Mesenchymal stem cell (in vitro differentiated cells and primary cell): Measurements from ENCODE around the gene SATB1.

ENCODE experiments used
- DNase-seq: peaks from one replicate; pipeline ENCODE4 v3.0.0-alpha.2; 2013
- H2AFZ ChIP-seq: one replicate; pipeline ENCODE4 v1.6.1; 2013; ENCODE audit warnings: low read depth, mild to moderate bottlenecking, control low read depth, inconsistent platforms, low read length, moderate library complexity
- H2AK5ac ChIP-seq: 2 replicates; pipeline ENCODE4 v1.6.1; 2013; ENCODE audit warnings: low read length, moderate library complexity, mild to moderate bottlenecking, inconsistent platforms; ENCODE audit not compliant: severe bottlenecking
- H2BK120ac ChIP-seq: one replicate; pipeline ENCODE4 v1.6.1; 2013; ENCODE audit warnings: low read depth, mild to moderate bottlenecking, inconsistent platforms, low read length, moderate library complexity
- H2BK12ac ChIP-seq, 2 experiments: one replicate each; pipeline ENCODE4 v1.6.1; 2013; ENCODE audit warnings: inconsistent platforms in 2 of 2, low read length in 2 of 2, mild to moderate bottlenecking in 2 of 2, moderate library complexity in 2 of 2, control low read depth in 1 of 2
- H2BK15ac ChIP-seq: one replicate; pipeline ENCODE4 v1.6.1; 2013; ENCODE audit warnings: mild to moderate bottlenecking, low read depth, inconsistent platforms; ENCODE audit not compliant: poor library complexity, severe bottlenecking
- H2BK5ac ChIP-seq: 2 replicates; pipeline ENCODE4 v1.6.1; 2013; ENCODE audit warnings: low read depth, mild to moderate bottlenecking, low read length, control low read depth, inconsistent platforms; ENCODE audit not compliant: poor library complexity, severe bottlenecking
- H3K14ac ChIP-seq, 2 experiments: one replicate each; pipeline ENCODE4 v1.6.1; 2013; ENCODE audit warnings: inconsistent platforms in 2 of 2, low read length in 2 of 2, control low read depth in 1 of 2, mild to moderate bottlenecking in 1 of 2, moderate library complexity in 1 of 2
- H3K18ac ChIP-seq, 2 experiments: one replicate each; pipeline ENCODE4 v1.6.1; 2013; ENCODE audit warnings: inconsistent platforms in 2 of 2, low read length in 2 of 2, control low read depth in 1 of 2, low read depth in 1 of 2, mild to moderate bottlenecking in 1 of 2
- H3K23ac ChIP-seq, 2 experiments: one replicate each; pipeline ENCODE4 v1.6.1; 2013; ENCODE audit warnings: inconsistent platforms in 2 of 2, low read length in 2 of 2, mild to moderate bottlenecking in 2 of 2, moderate library complexity in 2 of 2, control low read depth in 1 of 2
- H3K27ac ChIP-seq: 2 replicates; pipeline ENCODE4 v1.5.1; 2013; ENCODE audit warnings: mild to moderate bottlenecking, moderate library complexity, low read length, control low read depth, inconsistent platforms; ENCODE audit not compliant: poor library complexity, severe bottlenecking
- H3K27me3 ChIP-seq, 2 experiments: 2 replicates each; pipeline versions ENCODE4 v1.6.1 to v1.7.0; 2013; ENCODE audit warnings: low read length in 2 of 2, mild to moderate bottlenecking in 2 of 2, moderate library complexity in 2 of 2, control low read depth in 1 of 2, inconsistent platforms in 1 of 2; ENCODE audit not compliant: control insufficient read depth in 1 of 2, insufficient read depth in 1 of 2
- H3K36me3 ChIP-seq, 2 experiments: 2 replicates each; pipeline versions ENCODE4 v1.6.1 to v1.7.0; 2013; ENCODE audit warnings: low read length in 2 of 2, control low read depth in 1 of 2, inconsistent platforms in 1 of 2, low read depth in 1 of 2, mild to moderate bottlenecking in 1 of 2; ENCODE audit not compliant: insufficient read depth in 2 of 2, control insufficient read depth in 1 of 2
- H3K4ac ChIP-seq, 2 experiments: one replicate each; pipeline ENCODE4 v1.6.1; 2013; ENCODE audit warnings: inconsistent platforms in 2 of 2, low read length in 2 of 2, mild to moderate bottlenecking in 2 of 2, moderate library complexity in 2 of 2, control low read depth in 1 of 2, low read depth in 1 of 2
- H3K4me1 ChIP-seq: 2 replicates; pipeline ENCODE4 v1.6.1; 2013; ENCODE audit warnings: low read depth, low read length, control low read depth; ENCODE audit not compliant: control insufficient read depth, insufficient read depth
- H3K4me2 ChIP-seq: 2 replicates; pipeline ENCODE4 v1.6.1; 2013; ENCODE audit warnings: low read length, mild to moderate bottlenecking, inconsistent platforms; ENCODE audit not compliant: poor library complexity, severe bottlenecking
- H3K4me3 ChIP-seq, 2 experiments: 2 replicates each; pipeline versions ENCODE4 v1.5.1 to v1.7.0; 2013; ENCODE audit warnings: low read length in 2 of 2, mild to moderate bottlenecking in 2 of 2, control low read depth in 1 of 2, low read depth in 1 of 2; ENCODE audit not compliant: insufficient read depth in 1 of 2
- H3K79me1 ChIP-seq: replicated peaks from 2 replicates; pipeline ENCODE4 v1.6.1; 2013; ENCODE audit warnings: mild to moderate bottlenecking, control low read depth, low read length, inconsistent platforms; ENCODE audit not compliant: poor library complexity, severe bottlenecking
- H3K9ac ChIP-seq: 2 replicates; pipeline ENCODE4 v1.7.0; 2013; ENCODE audit warnings: mild to moderate bottlenecking, low read length, moderate library complexity
- H3K9me3 ChIP-seq: 2 replicates; pipeline ENCODE4 v1.7.0; 2013; ENCODE audit warnings: mild to moderate bottlenecking, low read length; ENCODE audit not compliant: control insufficient read depth
- H4K8ac ChIP-seq: one replicate; pipeline ENCODE4 v1.6.1; 2013; ENCODE audit warnings: inconsistent platforms, mild to moderate bottlenecking, low read length, moderate library complexity
- H4K91ac ChIP-seq: one replicate; pipeline ENCODE4 v1.6.1; 2013; ENCODE audit warnings: mild to moderate bottlenecking, low read length, inconsistent platforms
- WGBS: methylation state at CpG from one replicate; pipeline ENCODE4 v1.1.7; 2013; ENCODE audit warnings: mixed read lengths; 5-methylcytosine and 5-hydroxymethylcytosine counted together

Gene SATB1

DNA sequence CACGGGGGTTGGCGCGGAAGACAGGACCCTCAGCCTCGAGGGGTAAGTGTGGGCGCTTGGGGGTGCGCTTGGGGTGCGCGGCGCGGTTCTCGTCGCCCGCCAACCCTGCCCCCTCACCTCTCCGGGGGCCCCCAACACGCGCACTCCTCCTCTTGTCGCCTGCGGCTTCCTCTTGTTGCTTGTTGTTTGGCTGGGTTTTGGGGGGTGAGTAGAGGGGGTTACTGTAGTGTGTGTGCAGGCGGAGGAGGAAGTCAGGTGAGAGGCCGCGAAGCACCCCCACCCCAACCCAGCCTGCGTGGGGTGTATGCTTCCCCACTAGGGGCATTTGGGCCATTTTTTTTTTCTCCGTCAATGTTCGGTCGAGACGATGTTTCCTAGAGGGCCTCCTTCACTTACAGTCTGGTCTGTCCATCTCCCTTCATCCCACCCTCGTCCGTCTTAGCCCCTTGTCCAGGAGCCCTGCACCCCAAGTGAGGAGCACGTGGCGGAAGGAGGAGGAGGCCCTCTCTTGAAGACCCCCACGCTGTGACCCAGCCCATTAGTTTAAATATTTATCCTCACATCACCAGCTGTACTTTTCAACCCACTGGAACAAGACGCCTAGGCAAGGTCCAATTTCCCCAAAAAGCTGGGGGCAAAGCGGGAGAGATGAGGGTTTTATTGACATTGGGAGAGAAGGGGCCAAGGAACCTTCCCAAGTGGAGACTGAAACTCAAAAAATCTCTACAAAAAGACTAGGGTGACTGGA, 20.4 kb upstream of the SATB1 start:
- H3K79me1 ChIP-seq, result no peaks in the 10 kb centered on the region
- no peak overlapping the region for H2AFZ ChIP-seq
- peak overlapping the region; percentile 85 for H3K4me2 ChIP-seq
- no peak overlapping the region for H2BK5ac ChIP-seq
- no peak overlapping the region for H3K4ac ChIP-seq
- H2BK12ac ChIP-seq, result no peak overlapping the region
- H3K36me3 ChIP-seq, result no peaks in the 10 kb centered on the region
- no peak overlapping the region for H2BK15ac ChIP-seq
- no peak overlapping the region for H2AK5ac ChIP-seq
- 17% methylated on average over 11 of the region's 33 CpGs for WGBS
- H3K14ac ChIP-seq, result no peak overlapping the region
- peaks cover 12% of the 10 kb centered on the region for H3K9me3 ChIP-seq
- H4K8ac ChIP-seq, result no peak overlapping the region
- peaks cover 17% of the 10 kb centered on the region for H3K4me1 ChIP-seq
- no peak for DNase-seq
- H3K27ac ChIP-seq, result no peak overlapping the region
- no peak overlapping the region for H4K91ac ChIP-seq
- peak overlapping the region; percentile 33 to 71 for H3K4me3 ChIP-seq
- peaks cover 34 to 53% of the 10 kb centered on the region in 2 experiments for H3K27me3 ChIP-seq
- no peak overlapping the region for H2BK120ac ChIP-seq
- H3K9ac ChIP-seq, result no peak overlapping the region
- H3K18ac ChIP-seq, result no peak overlapping the region
- H3K23ac ChIP-seq, result peak overlapping the region in 1 of 2 experiments; percentile 40

DNA sequence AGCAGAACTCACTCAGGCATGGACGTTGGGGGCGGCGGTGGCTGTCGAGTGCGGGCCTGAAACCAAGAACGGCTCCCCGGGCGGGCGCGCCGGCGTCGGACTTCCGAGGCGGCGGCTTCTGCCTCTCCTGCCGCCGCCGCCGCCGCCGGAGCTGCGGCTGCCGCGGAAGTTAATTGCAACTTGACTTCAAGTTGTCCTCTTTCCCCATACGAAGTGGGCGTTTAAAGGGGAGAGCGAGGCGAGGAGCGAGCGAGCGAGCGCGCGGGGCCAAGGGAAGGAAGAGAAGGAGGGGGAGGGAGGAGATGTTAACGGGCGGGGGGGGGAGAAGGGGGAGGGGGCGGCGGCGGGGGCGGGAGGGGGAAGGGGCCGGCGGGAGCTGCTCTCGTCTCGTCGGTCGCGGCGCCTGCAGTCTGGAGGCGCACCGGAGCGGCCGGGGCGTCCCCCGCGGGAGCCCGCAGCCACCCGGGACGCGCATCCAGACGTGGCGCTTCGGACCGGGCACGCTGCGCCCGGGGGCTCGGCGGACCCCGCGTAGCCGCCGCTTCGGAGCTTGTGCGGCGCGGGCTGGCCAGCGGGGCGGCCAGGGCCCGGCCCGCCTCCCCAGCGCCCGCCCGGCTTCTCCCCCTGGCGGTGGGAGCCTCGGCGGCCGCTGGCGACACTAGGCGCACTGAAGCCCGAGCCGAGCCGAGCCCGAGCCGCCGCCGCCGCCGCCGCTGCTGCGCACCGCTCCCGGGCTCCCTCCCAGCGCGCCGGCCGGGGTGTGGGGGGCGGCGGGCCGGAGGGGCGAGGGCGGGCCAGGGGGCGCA, 19.7 kb upstream of the SATB1 start:
- no peak overlapping the region for H2BK5ac ChIP-seq
- peak; percentile 62 for DNase-seq
- no peak overlapping the region for H3K27ac ChIP-seq

DNA sequence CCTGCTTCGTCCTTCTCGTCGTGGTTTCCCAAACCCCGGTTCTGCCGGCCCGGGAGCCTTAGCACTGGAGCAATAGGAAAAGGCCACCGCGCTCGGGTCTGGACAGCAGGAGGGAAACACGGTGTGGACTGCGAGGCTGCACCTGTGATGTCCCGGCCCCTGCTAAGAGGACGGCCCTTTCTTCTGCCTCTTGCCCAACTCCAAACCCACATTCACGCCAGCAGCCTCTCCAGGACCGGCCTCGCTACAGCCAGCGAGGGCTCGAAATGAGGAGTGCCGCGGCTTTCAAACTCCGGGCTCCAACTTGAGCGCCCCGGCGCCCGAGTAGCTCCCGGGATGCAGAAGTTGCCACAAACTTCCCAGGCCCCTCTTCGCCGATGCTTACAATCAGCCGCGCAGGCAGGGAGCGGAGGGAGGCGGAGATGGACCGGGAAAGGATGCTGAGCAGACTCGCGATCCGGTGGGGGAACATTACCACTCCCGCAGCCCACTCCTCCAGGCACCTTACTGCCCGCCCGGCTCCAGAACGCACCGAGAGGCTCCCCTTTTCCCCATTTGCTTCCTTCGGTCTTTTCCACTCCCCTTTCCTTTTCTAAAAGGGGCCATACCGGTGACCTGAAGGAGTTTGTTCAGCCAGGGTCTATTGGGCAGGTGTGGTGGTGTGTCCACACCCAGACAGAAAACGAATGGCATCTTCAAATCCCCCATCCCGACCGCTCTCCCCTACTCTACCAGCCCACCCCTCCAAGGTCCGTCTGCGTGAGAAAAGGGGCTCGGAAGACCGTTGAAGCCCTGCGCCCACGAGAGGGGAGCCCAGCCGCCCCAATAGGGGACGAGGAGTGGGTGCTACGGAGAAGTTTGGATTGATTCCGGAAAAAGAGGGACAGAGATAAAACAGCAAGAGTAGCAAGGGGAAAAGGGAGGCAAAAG, 18.8 kb upstream of the SATB1 start:
- Histone ChIP-seq H4K8ac (no peak overlapping the region), H3K79me1 (no peaks in the 10 kb centered on the region), H3K23ac (no peak overlapping the region), H2BK120ac (no peak overlapping the region), H3K27me3 (peaks cover 34 to 53% of the 10 kb centered on the region in 2 experiments), H3K27ac (no peak overlapping the region), H3K9ac (peak overlapping the region; percentile 32), H3K14ac (no peak overlapping the region), H3K36me3 (no peaks in the 10 kb centered on the region), H2AFZ (no peak overlapping the region), H3K9me3 (peaks cover 7% of the 10 kb centered on the region), H3K4ac (no peak overlapping the region), H3K4me3 (peak overlapping the region; percentile 67 to 76), H3K4me2 (peak overlapping the region; percentile 69), H2AK5ac (no peak overlapping the region), H4K91ac (no peak overlapping the region), H3K18ac (peak overlapping the region in 1 of 2 experiments; percentile 0), H2BK5ac (no peak overlapping the region), H3K4me1 (peaks cover 17% of the 10 kb centered on the region), H2BK15ac (no peak overlapping the region), H2BK12ac (no peak overlapping the region)
- DNase-seq, result no peak
- under 1% methylated on average over 40 of the region's 56 CpGs for WGBS

More for the DNA sequence above, 19.7 kb upstream of the SATB1 start:
- no peak overlapping the region for H2BK12ac ChIP-seq
- H2AK5ac ChIP-seq, result no peak overlapping the region
- H3K4me2 ChIP-seq, result peak overlapping the region; percentile 98
- peak overlapping the region; percentile 32 for H3K9ac ChIP-seq
- no peak overlapping the region for H3K4ac ChIP-seq
- no peak overlapping the region for H4K8ac ChIP-seq
- peaks cover 34 to 53% of the 10 kb centered on the region in 2 experiments for H3K27me3 ChIP-seq
- no peaks in the 10 kb centered on the region for H3K36me3 ChIP-seq
- no peak overlapping the region for H3K23ac ChIP-seq
- H3K18ac ChIP-seq, result no peak overlapping the region
- H3K14ac ChIP-seq, result no peak overlapping the region
- peaks cover 12% of the 10 kb centered on the region for H3K9me3 ChIP-seq
- WGBS, result 1% methylated on average over 22 of the region's 113 CpGs
- H3K4me3 ChIP-seq, result peak overlapping the region; percentile 67 to 76
- no peaks in the 10 kb centered on the region for H3K79me1 ChIP-seq
- peaks cover 17% of the 10 kb centered on the region for H3K4me1 ChIP-seq
- H4K91ac ChIP-seq, result no peak overlapping the region
- no peak overlapping the region for H2BK15ac ChIP-seq
- no peak overlapping the region for H2AFZ ChIP-seq
- H2BK120ac ChIP-seq, result no peak overlapping the region
